HepG2 (cell line): ENCODE results near the gene GRK4. TPM values are rescaled to one million over a fixed set of nuclear protein-coding genes. Genes with fewer than 3 reads are reported as not detected.

Experiments
- DMTF1 ChIP-seq: sonication (generic); formaldehyde crosslinking; IDR thresholded peaks from 2 replicates; pipeline ENCODE4 v1.4.0; 2020; ENCODE audit warnings: mild to moderate bottlenecking, missing genetic modification reagents
- FIP1L1 ChIP-seq: fragments of 200-400 bp; formaldehyde crosslinking; IDR thresholded peaks from 2 replicates; pipeline ENCODE4 v1.6.1; 2018; ENCODE audit warnings: low read depth, mild to moderate bottlenecking, low read length, moderate library complexity, borderline replicate concordance; ENCODE audit not compliant: insufficient read depth
- FOSL1 ChIP-seq: sonication (generic); formaldehyde crosslinking; IDR thresholded peaks from 2 replicates; pipeline ENCODE4 v1.9.0; 2021; ENCODE audit warnings: missing genetic modification reagents, borderline replicate concordance
- GABPB1 ChIP-seq: IDR thresholded peaks from 2 replicates; pipeline ENCODE4 v1.6.1; 2016; ENCODE audit warnings: mild to moderate bottlenecking, missing genetic modification reagents, moderate library complexity, missing compliant biosample characterization
- HMGXB4 ChIP-seq, 2 experiments: sonication (generic) in 1 of 2; formaldehyde crosslinking in 1 of 2; IDR thresholded peaks; 2 replicates each; pipeline versions ENCODE4 v1.4.0 to v1.6.1; 2018 to 2020; ENCODE audit warnings: missing genetic modification reagents in 2 of 2, borderline replicate concordance in 1 of 2, low read depth in 1 of 2, mild to moderate bottlenecking in 1 of 2, missing biosample characterization in 1 of 2
- KDM5A ChIP-seq: fragments of 200-600 bp; sonication (generic); IDR thresholded peaks from 2 replicates; pipeline ENCODE4 v1.7.0; 2018; ENCODE audit warnings: antibody characterized with exemption, mild to moderate bottlenecking, low read length, borderline replicate concordance
- ONECUT2 ChIP-seq: sonication (generic); formaldehyde crosslinking; IDR thresholded peaks from 2 replicates; pipeline ENCODE4 v1.4.0; 2020; ENCODE audit warnings: missing genetic modification reagents
- PAF1 ChIP-seq: IDR thresholded peaks from 2 replicates; pipeline ENCODE4 v1.6.1; 2016; ENCODE audit warnings: missing genetic modification reagents, missing compliant biosample characterization
- POGK ChIP-seq: sonication (generic); formaldehyde crosslinking; conservative IDR thresholded peaks from 2 replicates; pipeline ENCODE4 v1.8.0; 2022; ENCODE audit warnings: mild to moderate bottlenecking, moderate library complexity, missing genetic modification reagents
- YEATS4 ChIP-seq: sonication (generic); formaldehyde crosslinking; IDR thresholded peaks from 2 replicates; pipeline ENCODE4 v1.4.0; 2020; ENCODE audit warnings: missing genetic modification reagents, borderline replicate concordance
- ZGPAT ChIP-seq: IDR thresholded peaks from 2 replicates; pipeline ENCODE4 v1.6.1; 2016; ENCODE audit warnings: mild to moderate bottlenecking
- ZNF142 ChIP-seq: sonication (generic); formaldehyde crosslinking; IDR thresholded peaks from 2 replicates; pipeline ENCODE4 v1.4.0; 2020; ENCODE audit warnings: missing genetic modification reagents
- polyA plus RNA-seq, 8 experiments: library from polyadenylated mRNA; depleted of rRNA in 3 of 8; stranded (reverse) in 7 of 8; unstranded in 1 of 8; fragments of >200 nt; fragmentation: Illumina TruSeq in 4 of 8; extraction: Trizol in 4 of 8; gene quantifications; 2 replicates each; pipeline versions ENCODE4 v1.2.1 to v1.2.3, GENCODE V29; 2011 to 2016; ENCODE audit warnings: low read depth in 4 of 8, missing spikeins in 1 of 8, mixed read lengths in 1 of 8; ENCODE audit not compliant: insufficient read depth in 1 of 8
- total RNA-seq, 5 experiments: library from RNA; depleted of rRNA; stranded (reverse); fragments of >200 nt; fragmentation: Illumina TruSeq; extraction: Trizol; gene quantifications; 2 replicates each; pipeline ENCODE4 v1.2.3, GENCODE V29; 2016; ENCODE audit warnings: low read depth in 1 of 5

The GRK4 gene
- total and polyA plus RNA-seq, 2 of the 13 experiments (the other 11 are each of a cell fraction or from before 2014, with no cell fraction given): 1.8 to 2.0 TPM

- TF ChIP-seq ZNF142: peak; percentile 24; the same call in 1 of the 2 replicates
- TF ChIP-seq PAF1 (CRISPR knock-in tag): no peak
- no peak for TF ChIP-seq DMTF1 (CRISPR knock-in tag)
- TF ChIP-seq YEATS4 (CRISPR knock-in tag): peak; percentile 86
- peak in 1 of 2 experiments; percentile 13; a peak in 2 of 4 replicates for TF ChIP-seq HMGXB4 (CRISPR knock-in tag; IDR thresholded peaks at IDR 0.05; ENCODE audit: borderline replicate concordance in 1 of 2, low read depth in 1 of 2)
- TF ChIP-seq GABPB1 (CRISPR knock-in tag): peak; percentile 65
- peak; percentile 78 for TF ChIP-seq ZGPAT (CRISPR knock-in tag)
- TF ChIP-seq FOSL1 (CRISPR knock-in tag): no peak
- TF ChIP-seq POGK (CRISPR knock-in tag): 0 out of 2 replicates have a peak, but pooled peaks have one; percentile 57
- TF ChIP-seq ONECUT2 (CRISPR knock-in tag): no peak
- TF ChIP-seq FIP1L1: no peak
- no peak for TF ChIP-seq KDM5A
These were observed 110.0 kb downstream of the GRK4 start (continued) for GRCh38 chr4:3073158-3074077.
